Measurements from ENCODE around the gene QPRT. TPM values are rescaled to one million over a fixed set of nuclear protein-coding genes. Genes with fewer than 3 reads are reported as not detected.

QPRT gene
- total and polyA plus RNA-seq, 2 of the 13 experiments (the other 11 are each of a cell fraction or from before 2014, with no cell fraction given): 130 to 218 TPM

- no peak for TF ChIP-seq GPBP1L1 (CRISPR knock-in tag; IDR thresholded peaks at IDR 0.05)
- TF ChIP-seq NFE2L1 (CRISPR knock-in tag; IDR thresholded peaks at IDR 0.05; ENCODE audit: borderline replicate concordance): no peak
- TF ChIP-seq ZNF343 (CRISPR knock-in tag; IDR thresholded peaks at IDR 0.05): no peak
- TF ChIP-seq ZNF331 (CRISPR knock-in tag; IDR thresholded peaks at IDR 0.05): no peak
- no peak for TF ChIP-seq ZNF724P (CRISPR knock-in tag; IDR thresholded peaks at IDR 0.05; ENCODE audit: borderline replicate concordance)
- TF ChIP-seq NR2F1 (CRISPR knock-in tag; IDR thresholded peaks at IDR 0.05): no peak; a peak in 1 of 4 replicates
- no peak; the same call in 1 of the 2 replicates for TF ChIP-seq JUNB (CRISPR knock-in tag; IDR thresholded peaks at IDR 0.05; ENCODE audit: borderline replicate concordance)
- no peak for TF ChIP-seq TBX2 (CRISPR knock-in tag; IDR thresholded peaks at IDR 0.05; ENCODE audit: borderline replicate concordance)
- TF ChIP-seq PBX2 (CRISPR knock-in tag; IDR thresholded peaks at IDR 0.05): no peak
- TF ChIP-seq ZNF160 (CRISPR knock-in tag; IDR thresholded peaks at IDR 0.05): no peak
- no peak for TF ChIP-seq ZBTB7B (CRISPR knock-in tag; IDR thresholded peaks at IDR 0.05)
- TF ChIP-seq ZNF589 (CRISPR knock-in tag; conservative IDR thresholded peaks at IDR 0.05): no peak
- no peak for TF ChIP-seq MNT (IDR thresholded peaks at IDR 0.05)
- TF ChIP-seq KDM2A (CRISPR knock-in tag; IDR thresholded peaks at IDR 0.05; ENCODE audit: borderline replicate concordance, low read depth): no peak
- TF ChIP-seq ZNF770 (CRISPR knock-in tag; IDR thresholded peaks at IDR 0.05): peak; percentile 100
- no peak for TF ChIP-seq GTF2F1 (IDR thresholded peaks at IDR 0.05; ENCODE audit: low read length)
- TF ChIP-seq SOX5 (CRISPR knock-in tag; IDR thresholded peaks at IDR 0.05; ENCODE audit: borderline replicate concordance): 0 out of 2 replicates have a peak, but pooled peaks have one; percentile 23
- no peak for TF ChIP-seq GFI1 (CRISPR knock-in tag; IDR thresholded peaks at IDR 0.05; ENCODE audit: borderline replicate concordance)
- TF ChIP-seq NR2C2 (CRISPR knock-in tag; IDR thresholded peaks at IDR 0.05; ENCODE audit: borderline replicate concordance): peak; percentile 37; the same call in 1 of the 2 replicates
- TF ChIP-seq PHF21A (CRISPR knock-in tag; IDR thresholded peaks at IDR 0.05): peak; percentile 61; the same call in 1 of the 2 replicates
Measured at GRCh38 chr16:29720703-29721102, 41.7 kb downstream of the QPRT start (continued).
